Esophagus muscularis mucosa (tissue), 4 donors: ENCODE measurements around the gene PKN2. TPM values are rescaled to one million over a fixed set of nuclear protein-coding genes. Genes with fewer than 3 reads are reported as not detected.

ENCODE experiments used
- DNase-seq: peaks from one replicate; pipeline ENCODE4 v3.0.0-alpha.2; 2017; ENCODE audit errors: extremely low spot score
- H3K27ac ChIP-seq, 4 donors: fragments of 200-600 bp; sonication (generic); replicated peaks in 1 of 4; 1 replicate in 3 of 4; 2 replicates in 1 of 4; pipeline ENCODE4 v1.5.1; 2016 to 2019; ENCODE audit warnings: mild to moderate bottlenecking in 1 of 4
- H3K27me3 ChIP-seq, 4 donors: fragments of 200-600 bp; sonication (generic); one replicate each; pipeline versions ENCODE4 v1.5.1 to v1.6.0; 2016 to 2019
- H3K36me3 ChIP-seq, 4 donors: fragments of 200-600 bp; sonication (generic); one replicate each; pipeline ENCODE4 v1.5.1; 2016 to 2019
- H3K4me1 ChIP-seq, 4 donors: fragments of 200-600 bp; sonication (generic); one replicate each; pipeline ENCODE4 v1.5.1; 2016 to 2019
- H3K4me3 ChIP-seq, 4 donors: fragments of 200-600 bp; sonication (generic); 1 replicate in 2 of 4; 2 replicates in 2 of 4; pipeline ENCODE4 v1.5.1; 2016 to 2019; ENCODE audit warnings: mild to moderate bottlenecking in 4 of 4, moderate library complexity in 1 of 4
- H3K9me3 ChIP-seq, 4 donors: fragments of 200-600 bp; sonication (generic); 1 replicate in 3 of 4; 2 replicates in 1 of 4; pipeline ENCODE4 v1.5.1; 2016 to 2019
- CTCF ChIP-seq, 3 experiments: fragments of 200-600 bp in 2 of 3; fragments of 450-650 bp in 1 of 3; sonication (generic) in 2 of 3; IDR thresholded peaks; one replicate each; pipeline ENCODE4 v1.5.1; 2017 to 2019; ENCODE audit warnings: antibody characterized with exemption in 3 of 3, mild to moderate bottlenecking in 2 of 3, moderate library complexity in 1 of 3
- EP300 ChIP-seq: sonication (generic); formaldehyde crosslinking; IDR thresholded peaks from one replicate; pipeline ENCODE4 v1.6.1; 2017; ENCODE audit warnings: antibody characterized with exemption
- POLR2A ChIP-seq: fragments of 450-650 bp; IDR thresholded peaks from one replicate; pipeline ENCODE4 v1.6.1; 2017; ENCODE audit warnings: antibody characterized with exemption, moderate library complexity, mild to moderate bottlenecking, low read depth
- POLR2AphosphoS5 ChIP-seq, 2 donors: sonication (generic); formaldehyde crosslinking; IDR thresholded peaks; one replicate each; pipeline ENCODE4 v1.6.1; 2017; ENCODE audit warnings: antibody characterized with exemption in 2 of 2
- WGBS: methylation state at CpG from one replicate; pipeline ENCODE4 v1.1.5; 2018; 5-methylcytosine and 5-hydroxymethylcytosine counted together
- intact Hi-C: fragments of 100-400 bp; cut with DNase I; formaldehyde crosslinking; loops from one replicate; pipeline ENCODE4 v1.15.1; 2023
- total RNA-seq, 4 donors: library from RNA; depleted of rRNA; stranded (reverse); fragments of >200 nt; gene quantifications; one replicate each; pipeline versions ENCODE4 v1.1.0 to v1.2.1, GENCODE V29; 2016

PKN2 gene
- total RNA-seq, 4 donors from 2014 or later: 27.2 to 39.9 (median 34.3) TPM

GRCh38 chr1:88646476-88647248 is 37.4 kb upstream of the PKN2 start:
- TF ChIP-seq POLR2A (no peak), CTCF (IDR thresholded peaks at IDR 0.05) (no peak), EP300 (no peak), POLR2AphosphoS5 (IDR thresholded peaks at IDR 0.05) (no peak)
- Histone ChIP-seq H3K36me3 (no peaks in the 10 kb centered on the region), H3K27ac (no peak overlapping the region), H3K9me3 (no peaks in the 10 kb centered on the region), H3K27me3 (no peaks in the 10 kb centered on the region), H3K4me1 (no peaks in the 10 kb centered on the region), H3K4me3 (no peak overlapping the region)
- intact Hi-C loops: no loop called here
- no peak for DNase-seq

- Histone ChIP-seq H3K9me3 (no peaks in the 10 kb centered on the region), H3K27me3 (no peaks in the 10 kb centered on the region), H3K4me3 (no peak overlapping the region), H3K36me3 (no peaks in the 10 kb centered on the region), H3K4me1 (no peaks in the 10 kb centered on the region), H3K27ac (no peak overlapping the region)
- no peak for DNase-seq
- no peak for TF ChIP-seq EP300
- TF ChIP-seq CTCF (IDR thresholded peaks at IDR 0.05): no peak
- intact Hi-C loops: no loop called here
- 59% methylated on average over 3 of the region's 3 CpGs for WGBS
These were observed 36.8 kb upstream of the PKN2 start for GRCh38 chr1:88647249-88647645.

GRCh38 chr1:88647749-88648415 is 36.2 kb upstream of the PKN2 start:
- no peak for TF ChIP-seq CTCF (IDR thresholded peaks at IDR 0.05)
- no peak for TF ChIP-seq POLR2A
- no peak for TF ChIP-seq POLR2AphosphoS5 (IDR thresholded peaks at IDR 0.05)
- no peak for TF ChIP-seq EP300
- H3K4me1 ChIP-seq: no peaks in the 10 kb centered on the region
- no peak for DNase-seq
- 83% methylated on average over 6 of the region's 6 CpGs for WGBS
- H3K27ac ChIP-seq: no peak overlapping the region
- H3K9me3 ChIP-seq: no peaks in the 10 kb centered on the region
- no peak overlapping the region for H3K4me3 ChIP-seq
- intact Hi-C loops: no loop called here
- H3K36me3 ChIP-seq: no peaks in the 10 kb centered on the region
- no peaks in the 10 kb centered on the region for H3K27me3 ChIP-seq

GRCh38 chr1:88648706-88649105 is 35.4 kb upstream of the PKN2 start:
- no peak for DNase-seq
- no peaks in the 10 kb centered on the region for H3K9me3 ChIP-seq
- TF ChIP-seq POLR2A (no peak), EP300 (no peak), POLR2AphosphoS5 (IDR thresholded peaks at IDR 0.05) (no peak)
- intact Hi-C loops: no loop called here
- no peaks in the 10 kb centered on the region for H3K27me3 ChIP-seq
- H3K4me1 ChIP-seq: no peaks in the 10 kb centered on the region
- 67% methylated on average over 2 of the region's 2 CpGs for WGBS
- H3K36me3 ChIP-seq: no peaks in the 10 kb centered on the region
- no peak overlapping the region for H3K27ac ChIP-seq
- no peak overlapping the region for H3K4me3 ChIP-seq

- no peaks in the 10 kb centered on the region for H3K4me1 ChIP-seq
- H3K4me3 ChIP-seq: no peak overlapping the region
- no peaks in the 10 kb centered on the region for H3K27me3 ChIP-seq
- DNase-seq: no peak
- TF ChIP-seq EP300 (no peak), POLR2A (no peak), CTCF (IDR thresholded peaks at IDR 0.05) (no peak), POLR2AphosphoS5 (IDR thresholded peaks at IDR 0.05) (no peak)
- H3K36me3 ChIP-seq: no peaks in the 10 kb centered on the region
- no peak overlapping the region for H3K27ac ChIP-seq
- H3K9me3 ChIP-seq: no peaks in the 10 kb centered on the region
- 64% methylated on average over 1 of the region's 1 CpG for WGBS
- intact Hi-C loops: no loop called here
These were observed 34.1 kb upstream of the PKN2 start for GRCh38 chr1:88649932-88650331.
